Fibroblast of skin of abdomen (primary cell): ENCODE data around the gene SH2B3. TPM values are rescaled to one million over a fixed set of nuclear protein-coding genes. Genes with fewer than 3 reads are reported as not detected.
"Not testable (repeated sequence)": the region's sequence is repeated elsewhere in the genome, so short reads cannot be mapped to it uniquely, and the experiment has no call there.

ENCODE experiments used
- DNase-seq: peaks from one replicate; pipeline ENCODE4 v3.0.0-alpha.2; 2013
- polyA plus RNA-seq, 2 experiments: library from polyadenylated mRNA; unstranded; fragments of 120-200 nt; gene quantifications; one replicate each; pipeline ENCODE4 v1.2.1, GENCODE V29; 2013; ENCODE audit not compliant: insufficient read length in 2 of 2

SH2B3 gene
- polyA plus RNA-seq (2013, experiment 1 of 2; ENCODE audit: insufficient read length) = 20.2 TPM
- 19.5 TPM for polyA plus RNA-seq (2013, experiment 2 of 2; ENCODE audit: insufficient read length)

- DNase-seq = peak; percentile 69
These were observed at the start of gene SH2B3 for GRCh38 chr12:111405859-111406473. SH2B3 (plus strand) TSS chr12:111405923; CDS start chr12:111418146, 12,223 bp downstream.

- DNase-seq = no peak
These were observed 46.4 kb upstream of the SH2B3 start for GRCh38 chr12:111359231-111359913.

GRCh38 chr12:111359914-111360276 lies 45.8 kb upstream of the SH2B3 start:
- DNase-seq = no peak

- DNase-seq = no peak
These were observed 45.3 kb upstream of the SH2B3 start for GRCh38 chr12:111360325-111360930.

DNA sequence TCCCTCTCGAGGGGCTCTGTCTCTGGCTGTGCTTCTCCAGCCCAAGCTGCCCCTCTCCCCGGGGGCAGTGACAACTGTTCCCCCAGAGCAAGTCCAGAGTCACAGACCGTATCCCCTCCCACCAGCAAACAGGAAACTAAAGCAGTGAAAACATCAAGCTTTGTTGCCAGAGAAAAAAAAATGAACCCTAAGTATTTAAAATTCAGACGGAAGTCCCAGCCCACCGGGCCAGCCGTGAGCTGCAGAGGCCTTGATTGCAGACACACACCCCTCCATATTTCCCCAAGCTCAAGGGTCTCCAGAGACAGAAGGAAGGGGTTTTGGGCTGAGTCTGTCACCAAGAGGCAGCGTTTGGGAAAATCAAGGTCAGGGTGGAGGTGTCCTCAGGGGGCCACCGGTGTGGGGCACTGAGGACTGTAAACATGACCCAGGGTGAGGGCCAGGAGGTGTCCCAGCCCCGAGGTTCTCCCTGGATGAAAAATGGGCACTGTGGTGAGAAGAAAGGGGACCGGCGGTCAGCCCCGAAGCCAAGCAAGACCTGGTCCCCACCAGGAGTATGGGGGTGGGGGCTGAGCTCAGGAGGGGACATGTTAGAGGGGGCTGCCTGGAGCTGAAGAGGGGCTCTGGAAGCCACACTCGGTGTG lies 44.5 kb upstream of the SH2B3 start:
- DNase-seq = no peak

DNA sequence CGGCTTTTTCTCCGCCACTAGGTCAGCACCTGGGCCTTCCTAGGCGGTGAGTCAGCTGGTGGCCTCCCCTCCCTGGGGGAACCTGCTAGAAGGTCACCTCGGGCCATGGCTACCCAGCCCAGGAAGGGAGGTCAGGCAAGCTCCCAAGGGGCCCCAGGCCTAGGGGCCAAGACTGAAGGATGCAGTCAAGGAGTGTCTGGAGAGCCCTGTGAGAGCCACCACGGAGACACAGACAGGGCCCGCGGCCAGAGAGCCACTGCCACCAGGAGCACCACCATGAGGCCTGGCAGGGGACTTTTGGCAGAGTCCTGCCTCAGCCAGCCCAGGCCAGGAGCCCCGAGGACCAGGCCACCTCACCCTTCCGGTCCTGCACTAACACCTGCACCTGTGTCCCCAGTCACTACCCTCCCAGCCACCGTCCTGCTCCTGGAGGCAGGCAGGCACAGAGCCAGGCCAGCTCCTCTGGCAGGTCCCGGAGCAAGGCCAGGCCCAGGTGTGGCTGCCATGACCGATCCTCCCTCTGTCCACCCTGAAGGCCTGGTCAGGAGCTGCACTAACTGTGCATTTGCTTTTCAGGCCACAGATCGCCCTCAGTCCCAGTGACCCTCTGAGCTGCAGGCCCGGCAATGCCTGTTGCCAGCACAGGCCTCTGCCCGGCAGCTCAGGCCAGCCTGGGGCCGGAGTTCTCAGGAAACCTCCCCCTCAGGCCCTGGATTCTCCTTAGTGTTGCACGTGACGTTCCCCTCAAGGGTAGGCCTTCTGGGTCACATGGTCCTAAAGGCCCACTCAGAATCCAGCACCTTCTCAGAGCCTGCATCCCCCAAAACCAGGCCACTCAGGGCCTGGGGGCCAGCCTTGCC lies 43.8 kb upstream of the SH2B3 start:
- DNase-seq = no peak

DNA sequence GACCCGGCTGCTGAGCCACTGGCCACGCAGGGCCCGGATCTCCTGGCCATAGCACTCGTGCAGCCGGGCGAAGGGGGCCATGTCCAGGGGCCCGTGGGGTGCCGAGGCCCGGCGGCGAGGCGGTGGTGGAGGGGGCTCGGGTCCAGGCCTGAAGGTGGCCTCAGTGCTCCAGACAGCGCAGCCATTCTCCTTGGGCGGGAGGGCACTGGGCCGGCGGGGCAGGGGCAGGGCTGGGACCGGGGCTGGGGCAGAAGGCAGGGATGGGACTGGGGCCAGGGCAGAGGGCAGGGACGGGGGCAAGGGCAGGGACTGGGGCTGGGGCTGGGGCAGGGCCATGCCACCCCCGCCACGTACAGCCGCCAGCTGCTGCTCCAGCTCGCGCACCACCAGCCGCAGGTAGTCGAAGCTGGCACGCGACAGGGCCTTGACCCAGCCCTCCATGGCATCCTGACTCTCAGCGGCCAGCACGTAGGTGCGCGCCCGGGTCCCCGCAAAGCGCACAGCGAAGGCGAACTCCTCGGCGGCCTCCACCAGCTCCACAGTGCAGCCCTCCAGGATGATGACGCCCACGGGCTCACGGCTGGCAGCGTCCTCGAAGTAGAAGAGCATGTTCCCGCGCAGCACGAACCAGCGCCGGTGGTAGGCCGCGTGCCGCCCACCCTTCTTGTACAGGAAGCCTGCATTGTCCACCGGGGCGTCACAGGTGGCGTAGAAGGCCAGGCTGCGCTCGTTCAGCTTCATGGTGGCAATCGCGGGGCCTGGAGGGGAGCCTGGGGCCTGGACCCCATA lies 42.8 kb upstream of the SH2B3 start:
- no peak for DNase-seq

DNA sequence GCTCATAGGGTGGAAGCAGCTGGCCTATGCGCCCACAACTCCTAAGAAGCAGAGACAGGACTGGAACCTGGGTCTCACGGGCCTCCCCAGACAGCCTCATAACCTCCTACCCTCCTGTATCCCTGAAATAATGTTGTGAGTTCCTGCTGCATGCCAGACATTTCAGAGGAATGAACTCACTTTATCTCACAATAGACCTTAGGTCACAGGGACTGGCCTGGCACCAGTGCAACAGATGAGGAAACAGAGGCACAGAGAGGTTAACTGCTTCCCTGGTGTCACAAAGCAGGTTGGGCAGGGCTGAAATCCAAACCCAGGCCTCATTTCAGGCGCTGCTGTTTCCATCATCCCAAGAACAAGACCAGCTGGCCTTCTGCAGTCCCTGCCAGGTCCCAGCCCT lies 42.1 kb upstream of the SH2B3 start:
- peak; percentile 28 for DNase-seq

DNA sequence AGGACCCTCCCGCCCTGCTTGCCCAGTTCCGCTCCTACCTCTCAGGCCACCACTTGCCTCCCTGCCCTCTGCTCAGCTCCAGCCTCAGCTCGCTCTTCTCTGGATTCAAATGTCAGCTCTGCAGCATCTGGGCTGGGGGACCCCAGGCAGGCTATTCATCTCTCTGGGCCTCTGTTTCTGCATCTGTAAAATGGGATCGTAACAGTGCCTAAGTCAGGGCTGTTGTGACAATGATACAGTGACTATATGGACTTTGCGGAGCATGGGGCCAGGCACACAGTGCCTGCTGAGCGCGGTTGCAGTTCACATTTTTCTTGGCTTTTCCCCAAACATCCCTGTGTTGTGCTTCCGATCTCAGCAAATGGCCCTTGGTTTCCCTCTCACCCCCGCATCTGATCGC lies 39.6 kb upstream of the SH2B3 start:
- DNase-seq = no peak

- DNase-seq = no peak
These were observed 39.1 kb upstream of the SH2B3 start for GRCh38 chr12:111366583-111366982.

GRCh38 chr12:111367661-111368221 lies 38.0 kb upstream of the SH2B3 start:
- no peak for DNase-seq

DNA sequence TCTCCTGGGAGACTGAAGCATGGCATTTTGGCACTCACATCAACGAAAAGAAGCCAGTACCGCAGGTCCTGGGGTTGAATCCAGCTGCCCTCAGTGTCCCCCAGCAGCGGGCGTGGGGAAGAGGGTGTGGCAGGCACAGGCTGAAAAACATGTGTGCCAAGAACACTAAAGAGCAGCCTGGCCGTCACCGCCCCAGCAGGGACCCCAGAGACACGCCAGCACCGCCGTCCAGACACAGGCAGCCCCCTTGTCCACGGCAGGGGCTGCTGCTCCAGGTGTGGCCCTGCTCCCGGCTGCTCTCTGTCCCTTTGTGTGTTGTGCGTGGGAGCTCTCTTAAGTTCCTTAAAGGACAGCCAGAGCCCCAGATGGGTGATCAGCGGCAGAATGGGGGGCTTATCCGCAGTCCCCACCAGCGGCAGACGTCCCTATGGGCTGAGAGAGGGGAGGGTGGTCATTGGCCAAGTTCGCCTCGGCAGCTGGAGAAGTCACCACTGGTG lies 37.4 kb upstream of the SH2B3 start:
- no peak for DNase-seq

DNA sequence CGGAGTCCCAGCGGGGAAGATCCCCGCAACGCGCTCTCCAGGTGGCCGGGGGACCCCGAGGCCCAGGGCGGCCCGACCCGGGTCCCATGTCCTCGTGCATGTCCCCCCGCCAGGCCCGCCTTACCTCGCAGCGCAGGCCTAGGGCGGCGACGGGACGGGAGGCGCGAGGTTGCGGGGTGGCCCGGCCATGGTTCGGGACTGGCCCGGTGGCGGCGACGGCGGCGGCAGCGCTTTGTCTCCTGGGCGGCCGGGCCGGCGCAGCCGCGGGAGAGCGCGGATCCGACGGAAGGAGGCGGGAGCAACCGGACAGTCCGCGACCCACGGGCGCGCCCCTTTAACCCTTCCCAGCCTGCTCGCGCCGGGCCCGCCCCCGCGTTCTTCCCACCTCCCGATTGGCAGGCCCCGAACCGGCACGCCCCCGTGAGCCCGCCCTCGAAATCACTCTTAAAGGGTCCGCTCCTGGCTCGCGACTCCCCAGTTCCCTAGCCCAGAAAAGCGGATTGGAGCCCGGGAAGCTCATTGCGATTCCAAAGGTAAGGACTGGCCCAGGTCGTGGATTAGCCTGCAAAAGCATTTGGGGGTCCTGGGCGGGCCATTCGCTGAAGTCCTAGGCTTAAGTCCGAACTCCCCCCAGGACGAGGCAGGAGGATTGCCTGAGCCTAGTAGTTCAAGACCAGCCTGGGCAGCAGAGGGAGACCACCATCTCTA lies 36.8 kb upstream of the SH2B3 start, which contains the start of gene PHETA1:
Gene PHETA1 (minus strand): TSS at position 308 of the 708 bp plus-strand sequence. CDS start 5,668 bp downstream, outside the sequence.
- DNase-seq = peak; percentile 85

DNA sequence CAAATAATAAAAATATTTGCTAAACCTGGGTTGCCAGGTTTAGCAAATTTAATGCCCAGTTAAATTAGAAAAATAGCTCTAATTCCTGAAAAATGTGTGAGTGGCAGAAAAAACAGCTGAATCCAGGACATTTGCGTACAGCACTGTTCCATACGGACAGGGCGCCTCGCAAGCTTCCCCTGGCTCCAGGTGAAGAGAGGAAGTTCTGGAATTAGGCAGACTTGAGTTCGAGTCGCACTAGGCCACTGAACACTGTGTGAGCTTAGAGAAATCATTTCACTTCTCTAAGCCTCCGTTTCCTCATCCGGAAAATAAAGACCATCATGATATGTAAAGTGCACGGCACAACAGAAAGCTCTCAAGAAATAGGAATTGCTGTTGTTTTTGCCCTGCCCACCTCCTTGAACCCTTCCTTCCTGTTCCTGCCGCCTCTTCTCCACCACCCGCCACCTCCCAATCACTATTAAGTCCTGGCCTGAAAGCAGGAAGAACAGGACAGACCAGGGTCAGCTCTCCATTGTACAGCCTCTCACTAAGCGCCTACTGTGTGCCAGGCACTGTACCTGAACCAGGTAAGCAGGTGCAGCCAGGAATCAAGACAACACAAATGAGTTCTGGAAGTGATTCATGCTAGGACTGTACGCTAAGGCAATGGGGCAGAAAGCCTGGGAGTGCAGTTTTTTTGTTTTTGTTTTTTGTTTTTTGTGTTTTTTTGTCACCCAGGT lies 36.1 kb upstream of the SH2B3 start:
- DNase-seq = no peak

DNA sequence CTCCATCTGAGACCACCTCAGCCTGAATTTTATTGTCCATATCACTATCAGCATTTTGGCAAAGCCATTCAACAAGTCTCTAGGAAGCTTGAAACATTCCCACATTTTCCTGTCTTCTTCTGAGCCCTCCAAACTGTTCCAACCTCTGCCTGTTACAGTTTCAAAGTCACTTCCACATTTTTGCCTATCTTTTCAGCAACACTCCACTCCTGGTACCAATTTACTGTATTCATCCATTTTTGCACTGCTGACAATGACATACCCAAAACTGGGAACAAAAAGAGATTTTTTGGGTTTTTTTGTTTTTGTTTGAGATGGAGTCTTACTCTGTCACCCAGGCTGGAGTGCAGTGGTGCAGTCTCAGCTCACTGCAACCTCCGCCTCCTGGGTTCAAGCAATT lies 32.5 kb upstream of the SH2B3 start:
- not testable (repeated sequence) for DNase-seq

GRCh38 chr12:111377440-111377839 lies 28.3 kb upstream of the SH2B3 start:
- DNase-seq = no peak

- no peak for DNase-seq
These were observed 25.7 kb upstream of the SH2B3 start for GRCh38 chr12:111379942-111380554.

DNA sequence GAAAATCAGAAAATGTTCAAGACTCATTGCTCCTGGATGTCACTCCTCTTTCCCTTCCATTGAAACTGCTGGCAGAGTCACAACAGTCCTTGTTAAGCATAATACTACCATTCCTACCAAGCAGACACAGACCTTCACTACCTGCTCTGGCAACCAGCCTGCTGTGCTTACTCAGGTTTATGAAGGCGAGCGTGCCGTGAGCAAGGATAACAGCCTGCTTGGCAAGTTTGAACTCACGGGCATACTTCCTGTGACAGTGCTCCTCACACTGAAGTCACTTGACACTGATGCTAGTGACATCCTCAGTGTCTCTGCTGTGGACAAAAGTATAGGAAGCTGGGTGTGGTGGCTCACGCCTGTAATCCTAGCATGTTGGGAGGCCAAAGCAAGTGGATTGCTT lies 21.1 kb upstream of the SH2B3 start:
- DNase-seq = no peak

- peak; percentile 49 for DNase-seq
These were observed 18.8 kb upstream of the SH2B3 start for GRCh38 chr12:111386885-111387284.
